Measurements from ENCODE around the gene CSF1R. TPM values are rescaled to one million over a fixed set of nuclear protein-coding genes. Genes with fewer than 3 reads are reported as not detected.
A peak's percentile ranks its signal among the peaks of the same experiment; 100 is the strongest.

The CSF1R gene
- total RNA-seq, 2 experiments from 2014 or later = 3.4 to 3.6 TPM

DNA sequence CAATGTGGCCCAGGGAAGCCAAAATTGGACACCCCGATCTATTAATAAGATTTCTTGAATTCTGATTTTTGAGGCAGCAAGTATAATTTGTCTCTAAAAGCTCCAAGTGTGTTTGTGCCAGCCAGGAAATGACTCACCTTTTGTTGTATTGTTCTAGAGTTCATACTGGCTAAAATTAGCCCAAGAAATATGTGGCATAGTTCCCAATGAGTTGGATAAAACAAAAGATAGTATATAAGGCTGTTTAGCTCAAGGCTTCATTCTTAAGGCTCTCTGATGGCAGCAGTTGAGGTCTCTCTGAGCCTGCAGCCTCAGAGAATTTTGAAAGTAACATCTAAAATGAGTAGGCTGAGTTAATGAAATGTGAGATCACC, 64.2 kb downstream of the CSF1R start:
- no peak overlapping the region for H3K27ac Mint-ChIP-seq
- DNase-seq (no peak), ATAC-seq (ENCODE audit: low read depth) (no peak)
- peaks cover 45% of the 10 kb centered on the region for H3K36me3 Mint-ChIP-seq
- POLR2A ChIA-PET = no interaction called here
- H3K9me3 Mint-ChIP-seq = no peaks in the 10 kb centered on the region
- H3K27me3 Mint-ChIP-seq = no peaks in the 10 kb centered on the region
- peaks cover 16% of the 10 kb centered on the region for H3K4me1 Mint-ChIP-seq
- H3K4me3 Mint-ChIP-seq = no peak overlapping the region

GRCh38 chr5:150021491-150022157, 64.7 kb downstream of the CSF1R start:
- Mint-ChIP-seq H3K9me3 (no peaks in the 10 kb centered on the region), H3K4me1 (peaks cover 16% of the 10 kb centered on the region), H3K4me3 (no peak overlapping the region), H3K36me3 (peaks cover 45% of the 10 kb centered on the region), H3K27ac (no peak overlapping the region), H3K27me3 (no peaks in the 10 kb centered on the region)
- POLR2A ChIA-PET = interaction anchor here (0.7 to 0.9 kb wide), 2 partner anchors 15 to 23 kb away, joined by 3 read pairs; no protein-coding TSS in a partner anchor
- no peak for DNase-seq
- no peak for ATAC-seq (ENCODE audit: low read depth)

DNA sequence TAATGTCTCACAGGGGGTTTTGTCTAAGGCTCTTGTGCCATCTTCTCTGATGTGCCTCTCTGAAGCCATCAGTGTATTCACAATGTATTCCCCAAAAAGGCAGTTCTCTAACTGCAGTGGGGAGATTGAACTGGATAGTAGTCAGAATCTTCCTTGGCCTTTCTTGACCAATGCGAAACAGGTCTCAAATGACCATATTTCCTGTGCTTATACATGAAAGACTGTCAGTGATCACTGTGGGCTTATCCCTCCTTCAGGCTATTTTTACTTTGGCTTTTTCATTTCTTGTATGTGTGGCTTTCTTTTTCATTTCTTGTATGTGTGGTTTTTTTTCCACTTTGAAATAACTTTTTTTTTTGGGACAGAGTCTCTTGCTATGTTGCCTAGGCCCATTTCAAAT, 66.1 kb downstream of the CSF1R start:
- Mint-ChIP-seq H3K4me1 (peaks cover 16% of the 10 kb centered on the region), H3K9me3 (peaks cover 6% of the 10 kb centered on the region), H3K36me3 (peaks cover 53% of the 10 kb centered on the region), H3K4me3 (no peak overlapping the region), H3K27ac (peak overlapping the region; percentile 77), H3K27me3 (no peaks in the 10 kb centered on the region)
- DNase-seq (no peak), ATAC-seq (ENCODE audit: low read depth) (no peak)
- POLR2A ChIA-PET = interaction anchor here (0.6 to 1.2 kb wide), 3 partner anchors 20 to 469 kb away, joined by 3 to 4 read pairs (median 4); partner anchors contain the start of genes CSNK1A1, HMGXB3 and TIGD6

GRCh38 chr5:150017226-150018005, 68.9 kb downstream of the CSF1R start:
- H3K27me3 Mint-ChIP-seq = no peaks in the 10 kb centered on the region
- H3K27ac Mint-ChIP-seq = no peak overlapping the region
- POLR2A ChIA-PET = no interaction called here

GRCh38 chr5:150016537-150016936, 69.8 kb downstream of the CSF1R start:
- peaks cover 6% of the 10 kb centered on the region for H3K9me3 Mint-ChIP-seq
- DNase-seq (no peak), ATAC-seq (ENCODE audit: low read depth) (no peak)
- no peaks in the 10 kb centered on the region for H3K27me3 Mint-ChIP-seq
- peaks cover 68% of the 10 kb centered on the region for H3K36me3 Mint-ChIP-seq
- peaks cover 8% of the 10 kb centered on the region for H3K4me1 Mint-ChIP-seq
- H3K27ac Mint-ChIP-seq = no peak overlapping the region
- no peak overlapping the region for H3K4me3 Mint-ChIP-seq
- POLR2A ChIA-PET = interaction anchor here (0.6 kb wide), 1 partner anchor 12 kb away, joined by 5 read pairs; no protein-coding TSS in a partner anchor

More at GRCh38 chr5:150017226-150018005, 68.9 kb downstream of the CSF1R start:
- no peak overlapping the region for H3K4me3 Mint-ChIP-seq
- ATAC-seq (ENCODE audit: low read depth) (no peak), DNase-seq (no peak)
- H3K9me3 Mint-ChIP-seq = peaks cover 6% of the 10 kb centered on the region
- peaks cover 16% of the 10 kb centered on the region for H3K4me1 Mint-ChIP-seq
- H3K36me3 Mint-ChIP-seq = peaks cover 71% of the 10 kb centered on the region

GRCh38 chr5:150015415-150015814, 70.9 kb downstream of the CSF1R start:
- peaks cover 68% of the 10 kb centered on the region for H3K36me3 Mint-ChIP-seq
- POLR2A ChIA-PET = no interaction called here
- no peak overlapping the region for H3K27ac Mint-ChIP-seq
- DNase-seq (no peak), ATAC-seq (ENCODE audit: low read depth) (no peak)
- H3K9me3 Mint-ChIP-seq = peaks cover 6% of the 10 kb centered on the region
- H3K4me3 Mint-ChIP-seq = no peak overlapping the region
- H3K4me1 Mint-ChIP-seq = peaks cover 6% of the 10 kb centered on the region
- H3K27me3 Mint-ChIP-seq = no peaks in the 10 kb centered on the region

DNA sequence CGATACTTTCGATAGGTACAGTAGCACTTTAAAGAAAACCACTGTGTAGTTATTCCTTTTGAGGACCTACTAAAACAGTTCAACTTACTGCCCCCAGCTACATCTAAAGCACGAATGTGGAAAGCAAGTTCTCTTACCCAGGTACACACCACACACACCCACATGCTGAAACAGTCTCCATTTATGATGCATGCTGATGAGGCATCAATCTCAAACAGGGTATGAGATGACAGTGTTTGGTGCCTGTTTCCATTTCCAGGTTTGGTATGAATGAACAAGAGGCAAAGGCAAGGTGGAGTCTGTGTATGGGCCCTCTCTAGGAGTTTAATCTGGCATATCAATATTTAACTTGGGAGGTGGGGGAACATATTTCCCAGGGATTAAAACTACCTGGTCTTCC, 71.9 kb downstream of the CSF1R start:
- Mint-ChIP-seq H3K4me1 (no peaks in the 10 kb centered on the region), H3K27ac (no peak overlapping the region), H3K27me3 (no peaks in the 10 kb centered on the region), H3K9me3 (peaks cover 6% of the 10 kb centered on the region), H3K4me3 (no peak overlapping the region), H3K36me3 (peaks cover 65% of the 10 kb centered on the region)
- ATAC-seq (ENCODE audit: low read depth) (no peak), DNase-seq (no peak)
- POLR2A ChIA-PET = no interaction called here

DNA sequence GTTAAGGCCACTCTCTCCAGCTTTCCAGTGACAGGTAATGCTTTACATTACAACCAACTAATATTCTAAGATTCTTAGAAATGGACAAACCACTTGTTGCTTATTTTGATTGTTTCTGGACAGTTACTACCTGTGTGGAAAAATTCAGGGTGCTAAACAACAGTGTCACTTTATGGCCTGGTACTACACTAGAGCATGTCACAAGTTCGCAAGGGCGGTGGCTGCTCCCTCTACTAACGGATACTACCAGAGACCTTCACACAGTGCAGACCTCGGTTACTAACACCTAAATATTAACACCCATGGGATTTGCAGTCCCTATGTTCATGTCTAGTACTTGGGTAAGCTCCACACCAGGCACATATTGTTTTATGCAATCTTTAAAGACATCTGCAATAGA, 72.4 kb downstream of the CSF1R start:
- no peak for DNase-seq
- H3K4me3 Mint-ChIP-seq = no peak overlapping the region
- no peaks in the 10 kb centered on the region for H3K27me3 Mint-ChIP-seq
- H3K36me3 Mint-ChIP-seq = peaks cover 60% of the 10 kb centered on the region
- H3K4me1 Mint-ChIP-seq = no peaks in the 10 kb centered on the region
- peaks cover 6% of the 10 kb centered on the region for H3K9me3 Mint-ChIP-seq
- no peak for ATAC-seq (ENCODE audit: low read depth)
- no peak overlapping the region for H3K27ac Mint-ChIP-seq
- POLR2A ChIA-PET = no interaction called here

DNA sequence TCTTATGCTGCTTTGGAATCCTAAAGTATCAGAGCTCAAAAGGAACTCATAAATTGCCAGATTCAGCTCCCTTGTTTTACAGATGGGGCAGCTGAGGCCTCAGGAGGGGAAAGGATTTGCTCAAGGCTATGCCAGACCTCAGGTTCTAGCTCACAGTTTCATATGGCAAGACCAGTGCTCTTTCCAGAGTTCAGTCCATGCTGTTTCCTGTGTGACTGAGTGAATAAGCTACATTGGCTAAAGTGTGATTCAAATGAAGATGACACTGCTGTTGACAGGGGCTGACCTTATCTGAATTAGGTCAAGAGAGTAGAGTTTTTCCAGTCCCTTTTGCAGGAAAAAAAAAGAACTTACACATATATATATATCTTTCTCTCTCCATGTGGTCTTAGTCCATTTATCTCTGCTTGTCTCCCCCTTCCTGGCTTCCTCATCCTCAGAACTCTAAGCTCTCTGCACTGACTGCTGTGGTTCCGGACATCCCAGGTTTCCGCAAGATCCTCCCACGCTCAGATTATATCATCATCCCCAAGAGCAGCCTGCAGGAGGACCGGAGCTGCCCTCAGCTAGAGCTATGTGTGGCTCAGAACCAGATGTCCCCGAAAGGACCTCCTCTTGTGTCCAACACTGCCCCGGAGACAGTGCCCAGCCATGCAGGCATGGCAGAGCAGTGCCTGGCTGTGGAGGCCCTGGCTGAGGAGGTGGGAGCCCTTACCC, 76.5 kb downstream of the CSF1R start:
- Mint-ChIP-seq H3K4me3 (no peak overlapping the region), H3K27me3 (no peaks in the 10 kb centered on the region), H3K4me1 (peaks cover 5% of the 10 kb centered on the region), H3K27ac (no peak overlapping the region), H3K36me3 (peaks cover 57% of the 10 kb centered on the region), H3K9me3 (no peaks in the 10 kb centered on the region)
- ATAC-seq (ENCODE audit: low read depth) (no peak), DNase-seq (no peak)
- POLR2A ChIA-PET = no interaction called here

DNA sequence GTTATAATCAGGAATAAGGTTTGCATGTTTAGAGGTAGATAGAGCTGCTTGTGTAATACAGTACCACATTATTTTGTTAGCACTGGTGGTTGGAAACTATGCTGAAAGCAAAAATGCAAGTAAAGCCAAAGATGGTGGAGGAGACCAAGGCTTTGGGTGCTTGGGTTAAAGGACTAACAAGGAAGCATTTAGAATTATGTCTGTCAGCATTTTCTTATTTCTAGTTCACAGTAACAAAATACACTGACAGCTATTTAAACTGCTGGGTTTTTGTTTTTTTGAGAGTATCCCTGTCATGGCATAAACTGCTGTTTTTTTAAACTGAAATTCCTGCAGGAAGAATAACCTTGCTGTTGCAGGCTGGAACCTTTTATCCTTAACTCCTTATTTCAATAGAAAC, 79.3 kb downstream of the CSF1R start:
- Mint-ChIP-seq H3K4me3 (no peak overlapping the region), H3K4me1 (peaks cover 21% of the 10 kb centered on the region), H3K36me3 (peaks cover 35% of the 10 kb centered on the region), H3K27me3 (no peaks in the 10 kb centered on the region), H3K27ac (no peak overlapping the region), H3K9me3 (no peaks in the 10 kb centered on the region)
- ATAC-seq (ENCODE audit: low read depth) = no peak
- DNase-seq = no peak
- POLR2A ChIA-PET = no interaction called here

GRCh38 chr5:150006318-150006717, 80.0 kb downstream of the CSF1R start:
- H3K36me3 Mint-ChIP-seq = peaks cover 32% of the 10 kb centered on the region
- no peaks in the 10 kb centered on the region for H3K27me3 Mint-ChIP-seq
- POLR2A ChIA-PET = interaction anchor here (1.0 kb wide), 1 partner anchor 15 kb away, joined by 3 read pairs; no protein-coding TSS in a partner anchor
- ATAC-seq (ENCODE audit: low read depth) = no peak
- DNase-seq = no peak
- no peaks in the 10 kb centered on the region for H3K9me3 Mint-ChIP-seq
- H3K4me1 Mint-ChIP-seq = peaks cover 25% of the 10 kb centered on the region
- H3K27ac Mint-ChIP-seq = no peak overlapping the region
- no peak overlapping the region for H3K4me3 Mint-ChIP-seq
